Superior temporal gyrus (tissue), 1 donor: ENCODE measurements around the gene BCCIP.

Experiments used
- DNase-seq: peaks from one replicate; pipeline ENCODE4 v3.0.0-alpha.2; 2016; ENCODE audit errors: extremely low spot score

BCCIP gene

DNA sequence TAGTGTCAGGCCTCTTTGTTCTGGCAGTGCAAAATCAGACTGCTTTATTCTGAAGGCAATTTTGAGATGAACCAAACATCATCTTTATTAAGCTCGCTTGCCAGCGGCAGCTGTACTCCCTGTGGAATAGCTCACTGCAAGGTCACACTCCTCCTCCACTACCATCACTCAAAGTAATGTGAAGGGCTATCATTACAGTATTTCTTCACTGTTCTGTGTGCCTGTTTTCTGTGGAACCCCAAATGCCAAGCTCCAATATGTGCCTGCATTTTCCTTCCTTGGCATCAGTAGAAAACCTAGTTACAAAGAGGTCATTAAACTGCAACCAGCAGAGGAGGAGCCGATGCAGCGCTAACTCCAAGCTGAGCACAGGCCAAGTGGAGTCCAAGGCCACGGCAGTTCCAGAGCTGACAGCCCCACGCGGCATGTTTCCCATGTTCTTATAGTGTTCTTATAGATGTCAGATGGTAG, 21.4 kb downstream of the BCCIP start:
- DNase-seq, result peak; percentile 49

DNA sequence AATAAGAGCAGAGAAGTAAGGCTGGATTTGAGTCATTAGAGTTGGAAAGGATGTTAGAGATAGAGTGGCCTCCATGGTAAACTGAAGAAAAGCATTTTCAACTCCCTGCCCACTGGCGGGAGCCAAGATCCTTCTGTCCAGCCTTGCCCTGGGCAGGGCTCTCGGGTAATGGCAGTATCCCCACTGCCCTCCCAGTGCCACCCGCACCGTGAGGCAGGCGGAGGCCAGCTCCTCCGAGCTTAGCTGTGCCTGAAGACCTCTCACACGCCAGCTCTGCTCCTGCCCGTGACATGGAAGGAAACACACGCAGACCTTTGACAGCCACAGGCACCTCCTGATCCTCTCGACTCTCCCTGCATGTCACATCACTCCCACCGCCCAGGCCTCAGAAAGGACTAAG, 22.3 kb downstream of the BCCIP start:
- DNase-seq, result no peak

DNA sequence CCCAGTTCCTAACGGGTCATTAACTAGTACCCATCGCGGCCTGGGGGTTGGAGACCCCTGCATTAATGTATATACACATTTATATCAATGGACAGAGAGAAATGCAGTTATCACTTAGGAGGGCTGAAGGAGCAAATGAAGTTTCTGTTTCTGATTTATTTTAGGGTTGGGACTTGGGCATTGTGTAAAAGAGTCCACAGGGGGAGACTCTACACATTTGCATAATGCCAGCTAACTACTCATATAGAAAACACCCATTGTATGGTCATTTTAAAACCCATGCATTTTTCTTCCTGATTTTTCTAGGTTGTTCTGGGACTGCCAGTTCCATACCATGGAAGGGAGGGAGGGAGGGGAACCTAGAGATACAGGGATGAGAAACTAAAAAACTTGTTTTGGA, 23.5 kb downstream of the BCCIP start:
- no peak for DNase-seq

DNA sequence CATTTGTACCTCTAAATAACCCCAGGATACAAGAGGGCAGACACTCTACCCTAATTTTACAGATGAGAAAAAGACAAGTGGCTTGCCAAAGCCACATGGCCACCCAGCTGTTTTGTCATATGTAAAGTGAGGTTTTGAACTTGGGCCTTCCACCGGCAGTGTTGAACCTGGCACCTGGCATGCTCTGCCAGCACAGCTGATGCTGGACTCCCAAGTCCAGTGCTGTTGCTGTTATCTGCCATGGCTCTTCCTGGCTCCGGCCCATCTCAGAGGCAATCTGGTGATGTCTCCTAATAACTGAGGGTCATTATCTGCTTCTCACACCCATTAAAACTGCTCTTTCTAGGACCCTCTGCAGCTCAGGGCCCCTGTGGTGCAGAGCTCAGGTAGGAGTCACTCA, 25.0 kb downstream of the BCCIP start:
- no peak for DNase-seq

DNA sequence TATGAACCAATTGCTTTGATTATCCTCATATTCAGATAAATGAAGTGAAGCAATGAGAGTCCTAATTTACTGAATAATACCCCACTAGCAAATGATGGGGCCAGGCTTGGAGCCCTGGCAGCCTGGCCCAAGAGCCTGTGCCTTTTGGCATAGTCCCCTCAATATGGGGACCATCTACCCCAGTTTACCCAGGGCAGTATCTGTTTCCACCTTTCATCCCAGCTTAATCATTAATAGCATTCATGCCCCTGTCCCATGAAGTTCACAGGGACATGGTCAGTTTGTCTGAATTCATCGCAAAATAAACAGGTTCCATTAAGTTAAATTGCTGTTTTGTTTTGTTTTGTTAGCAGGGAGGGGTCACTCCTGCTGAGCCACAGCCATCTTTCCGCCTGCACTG, 25.5 kb downstream of the BCCIP start:
- DNase-seq, result no peak

DNA sequence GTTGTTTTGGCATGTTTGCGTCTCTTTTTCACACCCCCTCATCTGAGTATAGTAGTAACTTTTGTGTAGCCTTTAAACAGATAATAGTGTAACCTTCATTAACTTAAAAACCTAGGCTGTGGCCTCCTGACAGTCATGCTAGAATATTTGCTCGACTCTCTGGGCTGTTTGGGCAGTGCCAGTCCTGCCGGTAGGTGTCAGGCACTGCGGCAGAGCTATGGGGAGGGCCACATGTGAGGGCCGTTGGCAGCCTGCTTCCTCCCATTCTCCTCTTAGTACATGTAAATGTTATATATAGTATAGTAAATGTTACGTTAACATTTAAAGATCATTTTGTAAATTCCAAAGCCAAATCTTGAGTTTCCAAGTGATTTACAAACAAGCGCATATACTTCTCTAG, 26.1 kb downstream of the BCCIP start:
- no peak for DNase-seq

DNA sequence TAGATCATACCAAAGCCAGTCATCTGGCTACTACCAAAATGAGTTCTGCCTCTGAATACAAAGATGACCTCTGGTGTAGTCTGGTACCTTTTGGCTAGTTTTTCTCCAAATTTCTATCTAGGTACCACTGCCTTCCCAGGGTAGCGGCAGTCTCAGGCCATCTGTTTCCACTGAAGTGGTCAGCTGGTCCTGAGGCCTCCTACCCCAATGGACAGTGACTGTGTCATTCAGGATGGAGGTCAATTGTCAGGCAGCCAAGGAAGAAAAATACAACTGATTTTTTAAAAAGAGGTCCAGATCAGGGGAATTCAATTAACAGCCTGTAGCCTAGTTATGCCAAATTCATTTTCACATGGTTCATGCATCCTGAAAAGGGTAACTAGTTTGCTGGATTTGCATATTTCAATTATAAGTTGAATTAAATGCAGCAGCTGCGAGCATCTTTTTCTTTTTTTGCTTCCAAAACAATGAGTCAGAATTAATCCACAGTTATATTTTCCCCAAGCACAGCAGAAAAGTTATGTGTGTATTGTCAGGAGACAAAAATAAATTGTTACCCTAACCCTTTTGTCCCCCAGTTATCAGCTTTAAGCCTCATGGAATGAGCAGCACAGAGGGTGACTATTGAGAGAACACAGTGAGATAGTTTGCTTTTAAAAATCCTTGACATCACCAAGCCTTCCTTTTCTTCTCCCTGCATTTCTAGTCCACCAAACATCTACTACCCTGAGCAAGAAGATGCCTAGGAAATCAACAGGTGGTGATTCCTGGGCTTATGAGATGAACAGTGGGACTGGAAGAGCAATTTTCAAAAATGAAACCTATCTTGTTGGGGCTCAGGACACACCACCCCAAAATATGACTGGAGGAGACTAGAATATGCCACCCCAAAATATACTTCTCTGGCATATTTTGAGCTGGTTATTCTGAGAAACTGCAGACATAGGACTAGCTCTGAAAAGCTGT, 27.7 kb downstream of the BCCIP start:
- DNase-seq, result no peak

DNA sequence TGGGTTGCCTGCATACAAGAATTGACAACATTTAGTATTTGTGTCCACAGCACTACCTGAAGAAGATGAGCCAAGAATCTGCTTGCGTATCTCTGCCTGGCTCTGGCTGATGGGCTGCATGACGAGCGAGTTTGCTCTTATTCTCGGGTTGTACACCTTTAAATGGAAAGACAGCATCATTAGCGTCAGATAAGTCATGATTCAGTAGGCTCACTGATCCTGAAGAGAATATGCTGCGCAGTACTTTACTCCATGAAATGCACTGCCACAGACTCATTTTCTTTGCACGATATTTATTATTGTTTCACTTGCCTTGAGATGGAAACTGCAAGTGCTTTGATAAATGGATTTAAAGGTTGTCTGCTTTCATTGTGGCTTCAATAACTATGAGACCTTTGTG, 29.1 kb downstream of the BCCIP start:
- DNase-seq, result no peak

DNA sequence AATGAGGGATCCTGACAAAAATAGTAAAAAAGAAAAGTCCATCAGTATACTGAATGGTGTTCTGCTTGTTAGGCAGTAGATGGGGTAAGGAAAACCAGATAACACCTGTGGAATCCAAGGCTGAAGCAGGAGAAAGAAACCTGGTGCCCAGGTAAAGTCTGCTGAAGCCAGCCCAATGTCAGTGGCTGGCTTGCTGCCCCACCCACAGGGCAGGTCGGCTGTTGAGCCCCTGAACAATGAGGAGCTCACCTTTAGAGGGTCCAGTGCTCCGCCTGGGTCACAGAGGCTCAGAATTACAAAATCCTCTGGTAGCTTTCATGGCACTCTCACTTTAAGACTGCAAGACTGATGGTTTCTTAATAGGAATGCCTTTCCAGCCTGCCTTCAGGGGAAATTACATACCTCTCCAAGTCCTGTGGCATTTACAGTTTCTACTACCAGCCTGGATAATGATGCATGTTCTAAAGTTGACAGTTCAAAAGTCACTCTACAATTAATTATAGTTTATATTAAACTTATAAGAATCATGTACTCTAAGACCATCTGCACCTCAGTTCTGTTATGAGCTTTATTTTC, 33.9 kb downstream of the BCCIP start:
- no peak for DNase-seq

DNA sequence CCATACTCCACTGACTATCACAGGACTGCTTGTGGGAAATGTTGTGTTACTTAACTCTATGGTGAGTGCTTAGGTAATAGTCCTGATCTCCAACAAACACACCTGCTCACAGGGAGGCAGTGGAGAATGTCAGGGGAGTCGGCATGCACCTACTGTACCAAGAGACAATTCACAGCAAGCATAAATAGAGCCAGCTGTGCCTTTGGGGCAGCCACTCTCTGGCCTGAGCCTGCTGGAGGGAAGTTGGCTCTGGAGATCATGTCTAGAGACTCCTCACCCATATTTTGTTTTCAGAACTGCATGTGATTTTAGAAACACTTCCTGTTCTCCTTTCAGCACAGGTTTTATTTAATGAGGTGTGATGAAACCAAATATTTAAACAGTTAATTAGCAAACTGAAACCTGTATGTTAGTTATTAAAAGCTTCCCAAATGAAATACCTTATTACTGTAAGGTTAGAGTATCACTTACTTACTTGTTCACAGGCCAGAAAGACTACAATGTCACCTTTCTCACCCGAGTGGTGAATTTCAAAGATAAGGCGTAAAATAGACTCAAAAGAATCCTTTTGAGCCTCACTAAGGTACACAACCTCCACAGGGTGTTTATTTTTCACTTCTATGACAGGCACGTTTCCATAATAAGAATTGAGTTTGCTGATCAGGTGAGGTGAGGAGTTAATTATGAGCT, 35.9 kb downstream of the BCCIP start:
- no peak for DNase-seq

DNA sequence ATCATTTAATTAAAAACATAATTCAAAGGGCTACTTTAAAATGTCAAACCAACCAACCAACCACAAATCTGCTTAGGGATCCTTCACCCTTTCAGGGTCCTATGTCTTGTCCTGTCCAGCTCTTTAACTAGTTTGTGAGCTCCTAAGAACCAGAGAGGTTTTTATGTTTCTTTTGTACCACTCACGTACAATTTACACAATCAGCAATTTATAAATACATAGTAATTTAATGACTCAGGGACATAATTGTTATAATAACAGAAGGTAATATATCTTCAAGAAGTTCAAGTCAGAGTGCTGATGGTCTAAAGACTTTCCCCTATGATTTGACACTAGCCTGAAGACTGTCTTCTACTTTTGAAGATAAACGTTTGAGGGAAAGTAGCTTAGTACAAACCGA, 41.8 kb downstream of the BCCIP start:
- DNase-seq, result no peak

DNA sequence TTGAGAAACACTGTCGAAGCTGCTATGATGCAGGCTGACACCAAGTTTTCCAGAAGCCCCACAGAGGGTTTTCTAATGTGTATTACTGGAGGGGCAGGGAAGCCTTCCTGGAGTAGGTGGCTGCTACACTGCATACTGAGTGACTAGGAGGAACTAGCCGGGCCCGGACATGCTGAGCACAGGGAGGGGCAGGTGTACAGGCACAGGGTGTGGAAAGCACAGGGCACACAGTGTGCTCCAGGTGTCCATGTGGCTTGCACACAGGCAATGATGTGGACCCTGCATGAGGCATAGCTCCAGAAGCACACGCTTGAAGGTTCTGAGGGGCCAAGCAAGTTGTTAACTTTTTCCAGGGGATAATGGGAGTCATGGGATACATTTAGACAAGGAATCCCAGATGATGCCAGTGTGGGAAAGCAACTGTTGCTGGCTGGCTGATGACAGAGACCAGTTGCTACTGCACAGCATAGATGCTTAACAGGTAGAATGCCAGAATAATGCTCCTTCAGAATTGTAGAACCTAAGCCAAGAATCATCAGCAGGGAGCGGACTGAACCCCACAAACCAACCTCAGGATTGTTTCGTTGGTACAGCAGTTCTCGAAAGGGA, 43.2 kb downstream of the BCCIP start:
- DNase-seq, result no peak

DNA sequence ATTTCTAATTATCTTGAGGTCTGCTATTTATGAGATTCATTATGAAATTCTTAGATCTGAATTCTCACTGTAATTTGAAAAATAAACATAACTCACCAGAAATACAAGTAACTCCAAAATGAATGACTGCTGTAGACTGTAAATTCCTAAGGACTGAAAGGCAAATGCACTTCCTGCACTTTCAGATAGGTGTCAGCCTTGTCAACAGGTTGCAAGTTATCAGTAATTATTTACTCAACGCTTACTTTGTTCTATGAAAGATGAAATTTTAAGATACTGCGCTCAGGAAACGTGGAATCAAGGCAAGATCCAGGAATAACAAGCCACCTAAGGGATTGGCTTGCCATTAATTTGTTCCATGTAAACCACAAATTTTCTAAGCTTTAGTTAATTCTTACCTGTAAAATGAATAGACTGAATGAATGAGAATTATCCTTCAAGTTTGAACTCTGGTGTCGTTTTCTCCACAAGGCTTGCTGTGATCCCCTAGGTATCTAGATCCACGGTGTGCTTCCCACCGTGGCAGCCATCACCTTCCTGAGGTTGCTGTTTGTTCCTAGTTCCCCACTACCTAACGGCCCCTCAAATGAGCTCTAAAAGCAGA, 45.1 kb downstream of the BCCIP start:
- DNase-seq, result peak; percentile 59

DNA sequence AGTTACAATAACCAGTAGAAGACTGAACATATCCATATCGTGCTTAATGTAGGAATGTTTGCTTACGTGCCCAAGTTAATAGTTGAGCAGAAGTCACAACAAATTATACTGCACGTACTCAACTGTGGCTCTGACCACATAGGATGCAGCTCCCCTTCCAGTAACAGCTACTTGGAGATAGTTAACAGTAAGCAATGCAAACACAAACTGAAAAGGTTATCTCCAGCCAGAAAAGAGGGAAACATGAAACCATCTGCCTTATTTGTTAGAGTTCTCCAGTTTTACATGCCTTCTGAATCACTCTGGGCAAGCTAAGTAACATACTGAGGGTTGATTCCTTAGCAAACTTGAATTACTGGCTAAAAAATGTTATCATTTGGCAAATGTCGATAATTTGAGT, 48.0 kb downstream of the BCCIP start:
- no peak for DNase-seq

DNA sequence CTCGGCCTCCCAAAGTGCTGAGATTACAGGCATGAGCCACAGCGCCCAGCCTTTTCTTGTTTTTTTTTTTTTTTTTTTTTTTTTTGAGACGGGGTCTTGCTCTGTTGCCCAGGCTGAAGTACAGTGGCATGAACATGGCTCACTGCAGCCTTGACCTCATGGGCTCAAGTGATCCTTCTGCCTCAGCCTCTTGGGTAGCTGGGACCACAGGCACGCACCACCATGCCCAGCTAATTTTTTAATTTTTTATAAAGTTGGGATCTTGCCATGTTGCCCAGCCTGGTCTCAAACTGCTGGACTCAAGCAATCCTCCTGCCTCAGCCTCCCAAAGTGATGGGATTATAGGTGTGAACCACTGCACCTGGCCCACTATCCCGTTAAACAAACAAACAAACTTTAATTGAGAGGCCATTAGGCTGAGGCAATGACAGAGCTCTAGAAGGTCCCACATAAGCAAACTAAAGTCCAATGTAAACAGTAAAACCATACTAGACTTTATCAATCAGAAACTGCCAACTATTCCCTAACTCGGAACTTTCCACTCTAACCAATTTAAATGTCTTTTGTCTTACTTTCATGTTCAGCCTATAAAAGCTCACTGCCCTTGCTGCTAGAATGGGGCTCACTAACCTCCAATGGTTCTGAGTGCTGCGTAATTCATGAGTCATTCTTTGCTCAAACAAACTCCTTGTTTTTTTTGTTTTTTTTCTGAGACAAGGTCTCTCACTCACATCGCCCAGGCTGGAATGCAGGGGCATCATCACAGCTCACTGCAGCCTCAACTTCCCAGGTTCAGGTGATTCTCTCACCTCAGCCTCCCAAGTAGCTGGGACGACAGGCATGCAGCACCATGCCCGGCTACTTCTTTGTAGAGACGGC, 55.9 kb downstream of the BCCIP start:
- DNase-seq, result no peak

DNA sequence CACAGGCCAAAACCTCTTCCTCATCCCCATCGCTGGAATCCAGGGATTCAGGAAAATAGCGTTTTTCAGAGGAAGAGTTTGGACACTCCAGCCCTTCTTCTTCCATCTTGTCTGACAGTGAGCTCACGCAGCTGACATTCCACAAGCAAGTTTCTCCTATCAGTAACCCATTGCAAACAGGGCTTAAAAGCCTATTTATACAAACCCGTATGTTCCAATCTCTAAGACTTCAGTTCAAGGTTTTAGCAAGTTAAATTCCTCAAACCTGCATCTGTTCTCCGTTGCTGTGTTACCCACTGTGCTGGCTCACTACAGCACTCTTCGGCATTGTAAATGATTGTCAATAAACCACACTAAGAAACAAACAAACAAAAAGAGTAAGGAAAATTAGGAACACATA, 57.4 kb downstream of the BCCIP start:
- DNase-seq, result no peak

DNA sequence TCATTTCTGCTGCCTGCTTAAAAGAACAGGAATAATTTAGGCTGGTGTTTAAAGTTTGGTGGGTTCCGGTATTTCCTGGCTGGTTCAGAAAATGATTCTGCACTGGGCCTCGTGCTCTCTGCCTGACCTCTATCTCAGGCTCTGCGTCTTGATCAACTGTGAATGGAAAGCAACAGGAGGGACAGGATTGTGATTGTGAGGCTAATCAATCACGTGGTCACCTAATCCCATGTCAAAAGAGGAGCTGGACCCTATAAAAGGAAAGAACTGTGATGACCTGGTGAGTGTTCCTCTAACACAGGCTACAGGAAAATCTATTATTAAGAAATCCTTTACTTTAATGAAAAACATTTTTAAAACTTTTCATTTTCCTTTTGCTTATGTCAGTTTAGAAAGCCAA, 57.8 kb downstream of the BCCIP start, which contains the start of gene DHX32:
Gene DHX32, minus strand, starts transcription at position 101 of the 400 bp plus-strand sequence. CDS start 468 bp downstream, outside the sequence.
- DNase-seq, result no peak

DNA sequence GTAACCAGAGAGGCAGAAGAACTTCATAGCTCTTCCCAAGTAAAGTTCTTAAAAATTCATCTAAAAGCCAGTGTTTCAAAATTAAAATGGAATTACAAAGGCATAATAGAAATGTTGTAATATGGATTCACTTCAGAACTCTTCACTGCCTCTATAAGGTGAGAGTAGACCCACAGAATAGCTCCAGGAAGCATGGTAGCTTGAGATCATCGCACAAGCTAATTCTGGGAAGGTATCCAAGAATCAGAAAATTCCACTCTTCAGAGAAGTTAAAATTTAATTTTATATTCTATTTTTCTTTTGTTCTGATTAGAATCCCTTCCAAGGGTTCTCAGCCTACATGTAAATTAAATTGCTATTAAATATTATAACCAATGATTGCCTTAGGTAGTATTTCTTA, 59.2 kb downstream of the BCCIP start:
- DNase-seq, result no peak

DNA sequence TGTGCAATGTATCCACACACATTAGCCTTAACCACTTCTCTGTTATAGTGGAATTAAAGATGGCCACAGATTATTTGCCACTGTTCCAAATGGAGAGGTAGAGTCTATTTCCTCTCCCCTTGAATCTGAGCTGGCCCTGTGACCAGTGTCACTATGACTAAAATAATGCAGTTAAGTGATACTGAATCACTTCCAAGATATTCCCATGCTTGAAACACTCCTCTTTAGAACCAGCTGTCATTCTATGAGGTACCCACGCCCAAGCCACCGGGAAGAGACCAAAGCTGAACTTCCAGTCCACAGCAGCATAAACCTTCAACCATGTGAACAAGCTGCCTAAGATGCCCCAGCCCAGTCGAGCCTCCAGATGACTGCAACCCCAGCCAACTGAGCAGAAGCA, 59.9 kb downstream of the BCCIP start:
- no peak for DNase-seq
